HEK293 (cell line): ENCODE measurements around the gene PTPRN2.

Experiments
- CTCF ChIP-seq: fragments of 450-650 bp; formaldehyde crosslinking; IDR thresholded peaks from 2 replicates; pipeline ENCODE4 v1.5.1; 2016; ENCODE audit warnings: missing biosample characterization, missing genetic modification characterization
- HIC1 ChIP-seq: fragments of 450-650 bp; formaldehyde crosslinking; IDR thresholded peaks from 2 replicates; pipeline ENCODE4 v1.5.1; 2016; ENCODE audit warnings: missing biosample characterization, missing genetic modification characterization
- PBX3 ChIP-seq: sonication (generic); formaldehyde crosslinking; IDR thresholded peaks from 2 replicates; pipeline ENCODE4 v1.8.1; 2022; ENCODE audit warnings: mild to moderate bottlenecking, moderate library complexity, missing genetic modification reagents
- RBAK ChIP-seq: fragments of 450-650 bp; formaldehyde crosslinking; IDR thresholded peaks from 2 replicates; pipeline ENCODE4 v1.5.1; 2016; ENCODE audit warnings: missing biosample characterization, missing genetic modification characterization
- SETDB1 ChIP-seq: IDR thresholded peaks from one replicate; pipeline ENCODE4 v1.6.1; 2017; ENCODE audit warnings: mild to moderate bottlenecking, low read length, moderate library complexity, mixed read lengths; ENCODE audit not compliant: insufficient read length
- WT1 ChIP-seq: fragments of 450-650 bp; formaldehyde crosslinking; IDR thresholded peaks from 2 replicates; pipeline ENCODE4 v1.5.1; 2016; ENCODE audit warnings: missing biosample characterization, missing genetic modification characterization
- YY1 ChIP-seq: fragments of 450-650 bp; formaldehyde crosslinking; IDR thresholded peaks from 2 replicates; pipeline ENCODE4 v1.5.1; 2018; ENCODE audit warnings: missing biosample characterization, missing genetic modification characterization
- ZBTB20 ChIP-seq: fragments of 450-650 bp; formaldehyde crosslinking; IDR thresholded peaks from 2 replicates; pipeline ENCODE4 v1.5.1; 2016; ENCODE audit warnings: missing biosample characterization, missing genetic modification characterization
- ZNF10 ChIP-seq: fragments of 450-650 bp; formaldehyde crosslinking; IDR thresholded peaks from 2 replicates; pipeline ENCODE4 v1.5.1; 2017; ENCODE audit warnings: missing biosample characterization, missing genetic modification characterization
- ZNF121 ChIP-seq: fragments of 450-650 bp; formaldehyde crosslinking; IDR thresholded peaks from 2 replicates; pipeline ENCODE4 v1.5.1; 2016; ENCODE audit warnings: missing biosample characterization, missing genetic modification characterization
- ZNF221 ChIP-seq: fragments of 450-650 bp; formaldehyde crosslinking; IDR thresholded peaks from 2 replicates; pipeline ENCODE4 v1.5.1; 2017; ENCODE audit warnings: missing biosample characterization, missing genetic modification characterization, borderline replicate concordance
- ZNF24 ChIP-seq: fragments of 450-650 bp; formaldehyde crosslinking; IDR thresholded peaks from 2 replicates; pipeline ENCODE4 v1.5.1; 2016; ENCODE audit warnings: missing biosample characterization, missing genetic modification characterization
- ZNF398 ChIP-seq: fragments of 450-650 bp; formaldehyde crosslinking; IDR thresholded peaks from 2 replicates; pipeline ENCODE4 v1.5.1; 2017; ENCODE audit warnings: missing biosample characterization, missing genetic modification characterization

GRCh38 chr7:158065340-158065739, 522.3 kb downstream of the PTPRN2 start:
- TF ChIP-seq CTCF (tag by site-specific recombination) = no peak
- TF ChIP-seq ZNF398 = no peak
- TF ChIP-seq YY1 = no peak
- TF ChIP-seq SETDB1 = no peak
- no peak for TF ChIP-seq ZBTB20 (tag by site-specific recombination)
- no peak for TF ChIP-seq ZNF221 (tag by site-specific recombination)
- no peak for TF ChIP-seq ZNF10 (tag by site-specific recombination)
- no peak for TF ChIP-seq WT1 (tag by site-specific recombination)
- no peak for TF ChIP-seq ZNF121
- TF ChIP-seq RBAK (tag by site-specific recombination) = no peak
- no peak for TF ChIP-seq PBX3
- TF ChIP-seq ZNF24 = no peak
- TF ChIP-seq HIC1 (tag by site-specific recombination) = no peak
